Spleen (tissue), 11 donors: ENCODE measurements around the gene NAGPA. TPM values are rescaled to one million over a fixed set of nuclear protein-coding genes. Genes with fewer than 3 reads are reported as not detected.
A peak's percentile ranks its signal among the peaks of the same experiment; 100 is the strongest.

ENCODE experiments used
- DNase-seq: peaks from one replicate; pipeline ENCODE4 v3.0.0-alpha.2; 2020
- H3K27ac ChIP-seq, 8 donors: fragments of 200-600 bp; sonication (generic) in 7 of 8; 1 replicate in 4 of 8; 2 replicates in 4 of 8; pipeline versions ENCODE4 v1.5.0 to v1.8.0; 2016 to 2021; ENCODE audit warnings: inconsistent platforms in 4 of 8, mild to moderate bottlenecking in 4 of 8, moderate library complexity in 1 of 8
- H3K27me3 ChIP-seq, 7 donors: fragments of 200-600 bp; sonication (generic) in 6 of 7; replicated peaks in 1 of 7; 1 replicate in 4 of 7; 2 replicates in 3 of 7; pipeline versions ENCODE4 v1.5.0 to v1.8.0; 2016 to 2021; ENCODE audit warnings: inconsistent platforms in 3 of 7, mild to moderate bottlenecking in 1 of 7
- H3K36me3 ChIP-seq, 6 donors: fragments of 200-600 bp; sonication (generic) in 5 of 6; 1 replicate in 4 of 6; 2 replicates in 2 of 6; pipeline versions ENCODE4 v1.5.0 to v1.8.0; 2016 to 2021; ENCODE audit warnings: inconsistent platforms in 2 of 6
- H3K4me1 ChIP-seq, 6 donors: fragments of 200-600 bp; sonication (generic) in 5 of 6; 1 replicate in 3 of 6; 2 replicates in 3 of 6; pipeline versions ENCODE4 v1.5.0 to v1.8.0; 2016 to 2021; ENCODE audit warnings: inconsistent platforms in 3 of 6
- H3K4me3 ChIP-seq, 8 donors: fragments of 200-600 bp; sonication (generic) in 7 of 8; 1 replicate in 4 of 8; 2 replicates in 4 of 8; pipeline versions ENCODE4 v1.5.0 to v1.8.0; 2016 to 2021; ENCODE audit warnings: inconsistent platforms in 4 of 8, mild to moderate bottlenecking in 4 of 8, moderate library complexity in 2 of 8
- H3K9me3 ChIP-seq, 8 donors: fragments of 200-600 bp; sonication (generic) in 7 of 8; 1 replicate in 4 of 8; 2 replicates in 4 of 8; pipeline versions ENCODE4 v1.5.0 to v1.8.0; 2016 to 2021; ENCODE audit warnings: inconsistent platforms in 4 of 8
- CTCF ChIP-seq, 11 experiments: fragments of 200-600 bp in 7 of 11; fragments of 450-650 bp in 4 of 11; sonication (generic) in 4 of 11; IDR thresholded peaks in 8 of 11; conservative IDR thresholded peaks in 3 of 11; 1 replicate in 7 of 11; 2 replicates in 4 of 11; pipeline versions ENCODE4 v1.4.0 to v1.8.0; 2016 to 2021; ENCODE audit warnings: antibody characterized with exemption in 11 of 11, inconsistent platforms in 4 of 11, mild to moderate bottlenecking in 1 of 11
- POLR2A ChIP-seq, 3 donors: fragments of 450-650 bp; IDR thresholded peaks; one replicate each; pipeline ENCODE4 v1.5.1; 2017; ENCODE audit warnings: antibody characterized with exemption in 3 of 3, mild to moderate bottlenecking in 1 of 3
- POLR2AphosphoS5 ChIP-seq, 3 donors: sonication (generic); formaldehyde crosslinking; IDR thresholded peaks; one replicate each; pipeline ENCODE4 v1.5.1; 2017; ENCODE audit warnings: antibody characterized with exemption in 3 of 3
- WGBS, 5 donors: extraction: QIAGEN DNeasy Blood & Tissue Kit in 3 of 5; methylation state at CpG; one replicate each; pipeline versions ENCODE4 v1.1.5 to v1.1.7; 2013 to 2018; 5-methylcytosine and 5-hydroxymethylcytosine counted together
- intact Hi-C: fragments of 100-400 bp; cut with DNase I; formaldehyde crosslinking; loops from one replicate; pipeline ENCODE4 v1.15.0; 2023; ENCODE audit warnings: low total_unique reads
- polyA plus RNA-seq, 3 donors: library from polyadenylated mRNA; stranded (reverse); fragments of 200-250 nt; gene quantifications; one replicate each; pipeline ENCODE4 v1.2.1, GENCODE V29; 2013
- total RNA-seq, 7 donors: library from RNA; depleted of rRNA in 3 of 7; stranded (reverse); fragments of >200 nt in 3 of 7; fragmentation: NEBNext Ultra II Directional in 4 of 7; extraction: Animal tissue kit (Norgen Biotek cat#: 25700) in 4 of 7; gene quantifications; one replicate each; pipeline versions ENCODE4 v1.1.0 to v1.2.1, GENCODE V29; 2016 to 2021
- donor health status: healthy with polysubstance abuse.
- donor health status: DM: no; HTN: no; CAD: no; lungs with moderate emphysema.
- donor health status: DM: no; HTN: no; CAD: no.
- donor health status: Bipolar disorder and iron deficiency.
- donor health status: healthy.
- donor health status: DM: no; HTN: no; CAD: no.
- donor health status: DM: yes; HTN: yes; CAD: no.

The NAGPA gene
- total and polyA plus RNA-seq, 10 donors: 11.8 to 41.8 (median 18.6) TPM

GRCh38 chr16:5062051-5062450 is 28.3 kb upstream of the NAGPA start:
- intact Hi-C loops: no loop called here
- Histone ChIP-seq H3K4me3 (no peak overlapping the region), H3K27ac (no peak overlapping the region), H3K36me3 (no peaks in the 10 kb centered on the region), H3K27me3 (no peaks in the 10 kb centered on the region), H3K4me1 (peaks cover 0 to 17% (median 4%) of the 10 kb centered on the region in 6 donors), H3K9me3 (no peaks in the 10 kb centered on the region)
- DNase-seq: peak; percentile 48
- 75 to 83% (median 82%) methylated on average over 10 to 11 of the region's 11 CpGs for WGBS, 5 donors
- TF ChIP-seq POLR2AphosphoS5 (IDR thresholded peaks at IDR 0.05) (no peak), POLR2A (IDR thresholded peaks at IDR 0.05) (no peak), CTCF (IDR thresholded peaks at IDR 0.05 in 8 of 11, conservative IDR thresholded peaks at IDR 0.05 in 3 of 11) (no peak)

GRCh38 chr16:5060073-5060641 is 26.4 kb upstream of the NAGPA start:
- intact Hi-C loops: no loop called here
- no peaks in the 10 kb centered on the region for H3K27me3 ChIP-seq
- no peak overlapping the region for H3K4me3 ChIP-seq
- WGBS, 5 donors: 83 to 94% (median 85%) methylated on average over 6 to 10 of the region's 10 CpGs
- H3K9me3 ChIP-seq: no peaks in the 10 kb centered on the region
- no peaks in the 10 kb centered on the region for H3K36me3 ChIP-seq
- TF ChIP-seq POLR2AphosphoS5 (IDR thresholded peaks at IDR 0.05): no peak
- TF ChIP-seq CTCF (IDR thresholded peaks at IDR 0.05 in 8 of 11, conservative IDR thresholded peaks at IDR 0.05 in 3 of 11): no peak
- TF ChIP-seq POLR2A (IDR thresholded peaks at IDR 0.05): no peak
- H3K4me1 ChIP-seq: peaks cover 0 to 17% (median 4%) of the 10 kb centered on the region in 6 donors
- DNase-seq: peak; percentile 46
- H3K27ac ChIP-seq: no peak overlapping the region

- Histone ChIP-seq H3K9me3 (no peaks in the 10 kb centered on the region), H3K4me3 (no peak overlapping the region), H3K36me3 (no peaks in the 10 kb centered on the region), H3K27me3 (no peaks in the 10 kb centered on the region), H3K4me1 (peaks cover 0 to 17% (median 4%) of the 10 kb centered on the region in 6 donors), H3K27ac (peak overlapping the region in 1 of 8 donors; percentile 57)
- DNase-seq: peak; percentile 20
- WGBS, 5 donors: 75 to 81% (median 79%) methylated on average over 6 of the region's 6 CpGs
- TF ChIP-seq POLR2AphosphoS5 (IDR thresholded peaks at IDR 0.05) (no peak), CTCF (IDR thresholded peaks at IDR 0.05 in 8 of 11, conservative IDR thresholded peaks at IDR 0.05 in 3 of 11) (no peak)
- intact Hi-C loops: no loop called here
Measured at GRCh38 chr16:5059386-5060072, 25.8 kb upstream of the NAGPA start.

- WGBS, 5 donors: 64 to 84% (median 66%) methylated on average over 3 to 7 of the region's 7 CpGs
- peak in 1 of 3 donors; percentile 17 for TF ChIP-seq POLR2AphosphoS5 (IDR thresholded peaks at IDR 0.05)
- TF ChIP-seq POLR2A (IDR thresholded peaks at IDR 0.05): no peak
- peak in 6 of 11 experiments; percentile 20 to 42 (median 32) for TF ChIP-seq CTCF (IDR thresholded peaks at IDR 0.05 in 8 of 11, conservative IDR thresholded peaks at IDR 0.05 in 3 of 11)
Measured at GRCh38 chr16:5058476-5058875, 24.7 kb upstream of the NAGPA start.

More at GRCh38 chr16:5058476-5058875, 24.7 kb upstream of the NAGPA start:
- DNase-seq: peak; percentile 70
- Histone ChIP-seq H3K27me3 (no peaks in the 10 kb centered on the region), H3K27ac (peak overlapping the region in 4 of 8 donors; percentile 13 to 57 (median 48)), H3K9me3 (no peaks in the 10 kb centered on the region), H3K36me3 (no peaks in the 10 kb centered on the region), H3K4me1 (peaks cover 0 to 17% (median 4%) of the 10 kb centered on the region in 6 donors), H3K4me3 (peak overlapping the region in 1 of 8 donors; percentile 9)
- intact Hi-C loops: no loop called here
